Kidney (tissue), 14 donors: ENCODE results near the gene EFHC2. TPM values are rescaled to one million over a fixed set of nuclear protein-coding genes. Genes with fewer than 3 reads are reported as not detected.

Source experiments
- DNase-seq, 5 donors: peaks; one replicate each; pipeline ENCODE4 v3.0.0-alpha.2; 2013 to 2020
- FAIRE-seq: peaks from 2 replicates; lab custom pipeline; 2012; peaks lifted over from hg19 to GRCh38; lab: Jason Lieb, UNC
- H3K27ac ChIP-seq, 2 donors: one replicate each; pipeline ENCODE4 v1.7.0; 2013; ENCODE audit warnings: low read depth in 2 of 2, low read length in 2 of 2, inconsistent platforms in 1 of 2
- H3K27me3 ChIP-seq: one replicate; pipeline ENCODE4 v1.7.1; 2013; ENCODE audit warnings: low read length, inconsistent platforms; ENCODE audit not compliant: control insufficient read depth, insufficient read depth
- H3K36me3 ChIP-seq, 3 donors: one replicate each; pipeline versions ENCODE4 v1.7.0 to v1.7.1; 2013; ENCODE audit warnings: low read length in 3 of 3, control low read depth in 1 of 3, inconsistent platforms in 1 of 3; ENCODE audit not compliant: insufficient read depth in 3 of 3, control insufficient read depth in 2 of 3
- H3K4me1 ChIP-seq, 3 donors: one replicate each; pipeline versions ENCODE4 v1.7.0 to v1.7.1; 2013; ENCODE audit warnings: low read length in 3 of 3, inconsistent platforms in 1 of 3, low read depth in 1 of 3; ENCODE audit not compliant: control insufficient read depth in 2 of 3, insufficient read depth in 2 of 3
- H3K4me3 ChIP-seq, 3 donors: one replicate each; pipeline versions ENCODE4 v1.7.0 to v1.8.1; 2013; ENCODE audit warnings: low read length in 3 of 3, control low read depth in 1 of 3, inconsistent platforms in 1 of 3
- H3K9ac ChIP-seq, 3 donors: one replicate each; pipeline versions ENCODE4 v1.7.0 to v1.7.1; 2013; ENCODE audit warnings: low read length in 3 of 3, control low read depth in 1 of 3, inconsistent platforms in 1 of 3
- H3K9me3 ChIP-seq, 3 donors: one replicate each; pipeline versions ENCODE4 v1.7.0 to v1.7.1; 2013; ENCODE audit warnings: low read length in 3 of 3, control low read depth in 1 of 3, inconsistent platforms in 1 of 3; ENCODE audit not compliant: control insufficient read depth in 2 of 3, insufficient read depth in 1 of 3
- CTCF ChIP-seq: IDR thresholded peaks from 3 replicates; pipeline ENCODE4 v1.5.1; 2012; ENCODE audit warnings: mild to moderate bottlenecking, moderate library complexity, borderline replicate concordance; ENCODE audit not compliant: insufficient read depth; ENCODE audit errors: extremely low read depth
- intact Hi-C: fragments of 100-400 bp; cut with DNase I; formaldehyde crosslinking; loops from one replicate; pipeline ENCODE4 v1.11.1; 2022
- polyA plus RNA-seq: library from polyadenylated mRNA; stranded (reverse); fragments of 350-450 nt; fragmentation: Illumina TruSeq; extraction: RNeasy Lipid Tissue Mini Kit (QIAGEN cat#74804); gene quantifications from one replicate; pipeline ENCODE4 v1.2.3, GENCODE V29; 2014; ENCODE audit warnings: low read depth, low replicate concordance; ENCODE audit not compliant: insufficient read depth
- total RNA-seq: library from RNA; stranded (reverse); fragmentation: NEBNext Ultra II Directional; extraction: Animal tissue kit (Norgen Biotek cat#: 25700); gene quantifications from one replicate; pipeline ENCODE4 v1.2.1, GENCODE V29; 2021
- donor health status: control.
- donor health status: control.
- donor health status: control.
- donor health status: control.
- donor health status: control.
- donor health status: DM: yes; HTN: yes; CAD: no.
- donor health status: Normal renal cell carcinoma (clear cell type).

EFHC2 gene
- total and polyA plus RNA-seq, 2 donors from 2014 or later = 1.6 to 6.4 TPM

DNA sequence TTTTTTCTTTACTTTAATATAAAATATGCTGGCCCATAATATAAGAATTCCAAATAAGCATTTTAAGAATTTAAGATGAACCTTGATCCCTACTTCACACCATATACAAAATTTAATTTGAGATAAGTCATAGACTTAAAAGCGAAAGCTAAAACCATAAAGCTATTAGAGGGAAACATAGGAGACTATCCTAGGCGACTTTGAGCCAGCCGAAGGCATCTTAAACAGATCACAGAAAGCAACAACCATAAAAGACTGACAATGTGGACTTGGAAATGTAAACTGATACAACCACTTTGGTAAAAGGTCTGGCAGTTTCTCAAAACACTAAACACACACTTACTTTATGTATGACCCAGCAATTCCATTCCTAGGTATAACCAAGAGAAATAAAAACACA lies 125.0 kb downstream of the EFHC2 start:
- H3K9me3 ChIP-seq = no peaks in the 10 kb centered on the region
- H3K36me3 ChIP-seq = no peaks in the 10 kb centered on the region
- FAIRE-seq = no peak
- no peaks in the 10 kb centered on the region for H3K4me1 ChIP-seq
- H3K4me3 ChIP-seq = no peak overlapping the region
- TF ChIP-seq CTCF = no peak
- H3K27me3 ChIP-seq = no peaks in the 10 kb centered on the region
- no peak for DNase-seq
- H3K9ac ChIP-seq = no peak overlapping the region
- intact Hi-C loops = no loop called here
- no peak overlapping the region for H3K27ac ChIP-seq

- Histone ChIP-seq H3K9ac (no peak overlapping the region), H3K36me3 (no peaks in the 10 kb centered on the region), H3K4me3 (no peak overlapping the region), H3K9me3 (no peaks in the 10 kb centered on the region), H3K4me1 (no peaks in the 10 kb centered on the region), H3K27me3 (no peaks in the 10 kb centered on the region), H3K27ac (no peak overlapping the region)
- DNase-seq = no peak
- intact Hi-C loops = no loop called here
- no peak for FAIRE-seq
- no peak for TF ChIP-seq CTCF
Observed at GRCh38 chrX:44216171-44216570, 127.3 kb downstream of the EFHC2 start.

DNA sequence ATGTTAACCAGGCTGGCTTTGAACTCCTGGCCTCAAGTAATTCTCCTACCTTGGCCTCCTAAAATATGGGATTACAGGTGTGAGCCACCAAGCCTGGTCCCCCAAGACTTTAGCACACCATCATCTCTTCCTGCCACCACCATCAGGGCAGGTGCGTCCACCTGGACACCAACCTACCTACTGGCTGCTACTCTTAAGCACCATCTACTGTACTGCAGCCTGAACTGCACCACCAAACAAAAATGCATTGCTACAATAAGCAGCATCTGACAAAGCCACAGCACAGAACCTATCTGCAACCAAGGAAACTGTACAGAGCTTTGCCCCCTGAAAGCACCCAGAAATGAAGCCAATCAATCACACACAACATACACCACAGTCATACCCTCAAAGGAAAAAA lies 139.7 kb downstream of the EFHC2 start:
- Histone ChIP-seq H3K27me3 (no peaks in the 10 kb centered on the region), H3K9me3 (no peaks in the 10 kb centered on the region), H3K4me3 (no peak overlapping the region), H3K36me3 (no peaks in the 10 kb centered on the region), H3K27ac (no peak overlapping the region), H3K4me1 (no peaks in the 10 kb centered on the region), H3K9ac (no peak overlapping the region)
- no peak for DNase-seq
- intact Hi-C loops = no loop called here
- TF ChIP-seq CTCF = no peak
- no peak for FAIRE-seq

GRCh38 chrX:44202596-44202995 lies 140.9 kb downstream of the EFHC2 start:
- no peak overlapping the region for H3K4me3 ChIP-seq
- intact Hi-C loops = no loop called here
- H3K4me1 ChIP-seq = no peaks in the 10 kb centered on the region
- TF ChIP-seq CTCF = no peak
- no peak for DNase-seq
- no peaks in the 10 kb centered on the region for H3K36me3 ChIP-seq
- H3K9me3 ChIP-seq = no peaks in the 10 kb centered on the region
- H3K27me3 ChIP-seq = no peaks in the 10 kb centered on the region
- FAIRE-seq = no peak
- no peak overlapping the region for H3K9ac ChIP-seq
- no peak overlapping the region for H3K27ac ChIP-seq
